NCI-H526 treated with DMSO at 0.1 percent for 48 hours (cell line): Measurements from ENCODE around the gene NEDD4L.
"Not testable (repeated sequence)": the region's sequence is repeated elsewhere in the genome, so short reads cannot be mapped to it uniquely, and the experiment has no call there.

Source experiments
- DNase-seq: peaks from one replicate; lab custom pipeline; 2025; lab: John Stamatoyannopoulos, UW

NEDD4L gene

DNA sequence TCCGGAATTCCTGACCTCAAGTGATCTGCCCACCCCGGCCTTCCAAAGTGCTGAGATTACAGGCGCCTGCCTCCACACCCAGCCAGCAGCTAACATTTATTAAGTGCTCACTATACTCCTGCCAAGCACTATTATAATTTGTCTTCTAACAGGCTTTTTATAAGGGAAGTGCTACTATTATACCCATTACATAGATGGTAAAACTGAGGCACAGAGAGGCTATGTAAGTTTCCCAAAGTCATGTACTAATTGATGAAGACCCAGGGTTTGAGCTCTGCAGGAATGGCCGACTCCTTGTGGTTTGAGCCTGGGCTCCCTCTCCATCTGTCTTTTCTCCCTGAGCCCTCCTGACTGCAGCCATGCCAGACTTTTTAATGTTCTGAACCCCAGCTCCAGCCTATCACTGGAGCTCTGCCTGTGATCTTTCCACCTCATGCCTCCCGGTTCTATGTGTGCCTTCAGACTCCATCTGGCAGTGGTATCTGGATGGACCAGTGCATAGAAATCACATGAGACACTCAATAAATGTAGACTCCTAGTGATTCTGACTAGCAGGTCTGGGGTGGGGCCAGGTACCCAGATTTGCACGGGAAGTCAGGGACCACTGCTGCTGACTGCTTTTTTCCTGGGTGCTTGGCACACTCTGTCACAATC is 197.1 kb downstream of the NEDD4L start:
- no peak for DNase-seq

DNA sequence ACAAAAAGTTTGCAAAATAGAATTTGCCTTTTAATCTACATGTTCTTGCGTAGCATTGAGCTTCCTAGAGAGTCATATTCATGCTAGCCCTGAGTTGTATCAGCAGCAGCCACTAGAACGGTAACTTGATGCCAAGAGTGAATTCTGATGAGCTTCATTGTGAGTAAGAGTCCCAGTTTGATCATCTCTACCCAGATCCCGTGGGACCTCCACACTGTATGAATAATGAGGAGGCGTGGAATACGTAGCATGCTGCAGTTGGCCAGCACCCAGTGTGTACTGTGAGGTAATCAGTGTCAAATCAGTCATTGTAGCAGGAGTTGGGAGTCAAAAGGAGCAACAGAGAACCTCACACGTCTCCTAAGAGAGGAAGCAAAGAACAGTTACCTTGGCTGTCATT is 197.9 kb downstream of the NEDD4L start:
- DNase-seq, result peak; percentile 62

DNA sequence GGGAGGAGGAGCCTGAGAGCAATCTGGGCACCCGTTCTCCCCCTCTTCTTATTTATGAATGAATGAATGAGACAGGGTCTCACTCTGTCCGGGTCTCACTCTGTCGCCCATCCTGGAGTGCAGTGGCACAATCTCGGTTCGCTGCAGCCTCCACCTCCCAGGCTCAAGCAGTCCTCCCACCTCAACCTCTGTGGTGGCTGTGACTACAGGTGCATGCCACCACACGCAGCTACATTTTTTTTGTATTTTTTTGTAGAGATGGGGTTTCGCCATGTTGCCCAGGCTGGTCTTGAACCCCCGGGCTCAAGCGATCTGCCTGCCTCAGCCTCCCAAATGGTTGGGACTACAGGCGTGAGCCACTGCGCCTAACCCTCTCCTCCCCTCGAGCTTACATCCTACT is 198.4 kb downstream of the NEDD4L start:
- no peak for DNase-seq

DNA sequence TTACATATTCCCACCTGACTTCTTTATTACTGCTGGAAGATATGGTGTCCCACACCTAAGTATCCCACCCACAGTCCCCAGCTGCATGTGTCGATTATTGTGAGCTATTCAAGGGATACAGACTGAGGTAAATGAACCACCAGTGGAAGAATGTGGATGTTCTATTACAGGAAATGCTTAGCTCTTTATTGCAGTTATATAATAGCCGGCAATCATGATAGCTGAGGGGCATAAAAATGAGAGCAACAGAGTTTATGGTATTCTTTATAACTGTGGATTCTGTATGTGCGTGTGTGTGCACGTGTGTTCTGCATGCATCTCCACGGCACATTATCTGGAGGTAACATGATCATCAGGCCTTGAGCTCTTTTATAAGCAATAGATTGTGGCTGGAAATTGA is 198.9 kb downstream of the NEDD4L start:
- no peak for DNase-seq

DNA sequence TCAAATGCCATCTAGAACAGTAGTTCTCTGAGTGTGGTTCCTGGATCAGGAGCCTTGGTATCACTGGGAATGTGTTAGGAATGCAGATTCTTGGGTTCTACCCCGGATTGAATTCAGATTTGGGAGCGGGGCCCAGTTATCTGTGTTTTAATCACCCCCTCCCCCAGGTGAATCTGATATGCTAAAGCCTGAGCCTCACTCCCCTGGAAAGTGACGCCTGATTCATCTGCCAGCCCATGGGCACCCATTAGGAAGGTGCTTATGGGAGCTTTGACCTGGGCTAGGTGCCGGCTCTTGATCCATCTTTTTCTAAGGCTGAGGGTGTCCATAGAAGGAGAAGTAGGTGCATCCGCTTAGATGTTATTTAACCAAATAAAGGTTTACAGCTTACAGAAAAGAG is 199.4 kb downstream of the NEDD4L start:
- no peak for DNase-seq

DNA sequence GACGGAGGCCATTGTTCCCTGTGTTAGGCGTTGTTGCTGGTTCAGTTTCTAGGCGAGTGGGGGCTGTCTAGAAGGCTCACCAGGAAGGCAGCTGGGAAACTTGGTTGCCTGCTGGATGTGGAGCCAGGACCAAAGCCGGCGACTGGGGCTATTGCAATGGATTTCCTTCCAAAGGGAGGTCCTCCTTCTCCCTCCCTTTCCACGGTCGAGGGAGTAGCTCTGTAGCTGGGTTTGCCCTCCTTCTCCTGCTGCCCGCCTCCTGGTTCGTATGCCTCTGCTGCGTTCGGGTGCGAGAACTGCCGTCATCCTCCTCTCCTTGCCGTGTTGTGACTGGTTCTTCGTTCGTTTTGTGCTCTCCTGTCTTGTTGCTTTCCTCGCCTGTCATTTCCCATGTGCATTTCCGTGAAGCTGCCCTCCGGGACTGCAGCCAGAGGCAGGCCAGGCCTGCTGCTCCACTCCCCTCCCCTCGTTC is 203.4 kb downstream of the NEDD4L start:
- DNase-seq, result peak; percentile 65

DNA sequence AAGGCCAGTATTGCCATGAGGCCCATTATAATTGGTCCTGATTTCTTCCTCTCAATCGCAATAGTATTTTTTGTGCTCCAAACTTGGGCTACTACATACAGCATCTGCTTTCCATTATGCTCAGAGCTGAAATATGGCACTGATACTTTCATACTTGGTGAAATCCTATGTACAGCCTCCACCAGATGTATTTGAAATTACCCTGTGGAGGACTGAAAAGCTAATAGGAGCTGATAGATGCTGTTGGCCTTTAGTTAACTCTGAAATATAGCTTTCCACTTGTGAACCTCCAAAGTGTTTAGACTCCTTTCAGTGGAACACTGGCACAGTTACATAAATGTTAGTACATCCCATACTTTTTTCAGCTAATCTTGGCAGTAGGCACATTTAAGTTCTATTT is 205.7 kb downstream of the NEDD4L start:
- DNase-seq, result no peak

DNA sequence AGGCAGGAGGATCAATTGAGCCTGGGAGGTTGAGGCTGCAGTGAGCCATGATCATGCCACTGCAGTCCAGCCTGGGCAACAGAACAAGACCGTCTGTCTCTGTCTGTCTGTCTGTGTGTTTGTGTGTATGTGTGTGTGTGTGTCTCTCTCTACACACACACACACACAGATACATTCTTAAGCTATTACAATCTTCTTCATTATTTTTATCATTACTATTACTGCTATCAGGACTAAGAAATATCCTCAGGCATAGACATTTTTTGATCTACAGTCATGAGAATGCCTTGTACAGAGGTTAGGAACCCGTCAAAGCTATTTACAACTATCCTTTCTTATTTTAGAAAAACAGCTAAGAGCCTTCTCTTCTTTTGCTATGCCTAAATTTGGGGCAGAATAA is 207.4 kb downstream of the NEDD4L start:
- DNase-seq, result no peak

DNA sequence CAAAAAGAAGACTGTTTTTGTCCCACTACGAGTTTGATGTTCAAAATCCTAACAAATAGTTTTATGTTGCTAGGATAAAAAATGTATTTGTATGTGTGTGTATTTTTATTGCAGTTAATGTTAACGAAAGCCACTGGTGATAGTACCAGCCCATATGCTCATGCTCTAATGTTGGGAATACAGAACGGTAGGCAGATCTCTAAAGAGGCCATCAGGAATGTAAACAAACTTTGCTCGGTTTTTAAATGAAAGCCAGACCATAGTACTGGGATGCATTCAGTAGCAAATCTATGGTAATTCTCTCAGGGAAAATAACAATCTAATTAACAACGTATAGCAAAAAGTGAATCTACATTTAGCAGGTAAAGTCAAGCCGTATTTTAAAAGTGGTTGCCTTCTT is 208.1 kb downstream of the NEDD4L start:
- no peak for DNase-seq

DNA sequence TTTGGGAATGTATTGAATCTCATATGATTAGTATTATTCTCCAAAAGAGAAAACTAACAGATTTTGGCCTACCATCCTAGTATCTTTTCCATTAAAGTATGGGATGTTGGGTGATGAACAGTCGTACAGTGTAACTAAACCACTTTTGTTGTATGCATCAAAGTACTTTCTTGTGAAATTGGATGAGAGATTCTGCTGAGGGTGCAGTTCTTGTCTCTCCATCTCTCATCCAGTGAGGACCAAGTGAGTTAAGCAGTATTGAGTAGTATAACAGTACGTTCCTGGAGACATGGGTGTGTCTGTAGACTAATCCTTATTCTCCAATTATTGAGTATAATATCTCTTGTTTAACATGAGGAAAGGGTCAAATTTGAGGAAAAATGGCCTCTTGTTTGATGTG is 209.3 kb downstream of the NEDD4L start:
- DNase-seq, result no peak

DNA sequence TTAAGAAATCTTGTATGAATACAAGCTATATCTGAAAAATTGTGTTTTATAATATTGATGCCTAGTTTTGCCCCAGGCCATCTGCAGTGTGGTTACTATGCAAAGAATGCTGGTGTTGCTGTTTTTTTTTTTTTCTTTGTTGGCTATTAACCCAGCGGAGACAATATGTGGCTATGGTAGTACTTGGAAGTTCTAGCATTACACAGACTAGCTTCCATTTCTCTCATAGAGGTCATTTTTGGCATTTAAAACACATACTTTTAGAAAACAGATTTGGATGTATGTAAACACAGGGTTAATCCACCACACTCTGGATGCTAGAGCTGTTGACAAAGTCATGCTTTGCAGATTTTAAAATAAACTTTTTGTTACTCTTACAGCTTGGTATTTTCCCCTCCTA is 209.8 kb downstream of the NEDD4L start:
- no peak for DNase-seq

DNA sequence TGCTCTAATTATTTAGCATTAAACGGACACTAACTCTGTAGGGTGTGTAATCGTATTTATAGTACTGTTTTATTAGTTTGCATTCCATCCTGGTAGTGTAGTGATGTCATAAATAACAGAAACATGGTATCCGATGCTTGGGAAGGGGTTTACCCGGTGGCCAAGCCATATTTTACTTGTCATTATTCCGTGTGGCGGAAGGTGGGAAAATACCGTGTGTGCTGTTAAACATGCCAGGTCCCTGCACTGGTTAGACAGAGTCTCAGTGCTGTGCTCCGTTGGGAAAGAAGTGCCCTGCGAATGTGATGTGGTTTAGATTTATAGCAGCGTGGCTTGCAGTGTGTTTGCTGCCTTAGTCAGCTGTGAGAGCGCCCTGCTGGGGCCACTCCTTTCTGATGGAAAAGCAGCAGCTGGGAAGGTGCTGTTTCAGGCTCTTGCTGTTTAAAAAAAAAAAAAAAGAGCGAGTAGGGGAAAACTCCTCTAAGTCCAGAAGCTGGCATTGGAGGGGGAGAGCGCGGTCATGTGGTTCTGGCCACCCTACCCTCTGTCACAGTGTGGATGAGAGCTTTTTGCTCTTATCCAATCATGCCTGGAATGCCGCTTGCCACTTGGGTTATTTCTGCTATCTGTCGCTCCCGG is 211.0 kb downstream of the NEDD4L start:
- DNase-seq, result no peak

DNA sequence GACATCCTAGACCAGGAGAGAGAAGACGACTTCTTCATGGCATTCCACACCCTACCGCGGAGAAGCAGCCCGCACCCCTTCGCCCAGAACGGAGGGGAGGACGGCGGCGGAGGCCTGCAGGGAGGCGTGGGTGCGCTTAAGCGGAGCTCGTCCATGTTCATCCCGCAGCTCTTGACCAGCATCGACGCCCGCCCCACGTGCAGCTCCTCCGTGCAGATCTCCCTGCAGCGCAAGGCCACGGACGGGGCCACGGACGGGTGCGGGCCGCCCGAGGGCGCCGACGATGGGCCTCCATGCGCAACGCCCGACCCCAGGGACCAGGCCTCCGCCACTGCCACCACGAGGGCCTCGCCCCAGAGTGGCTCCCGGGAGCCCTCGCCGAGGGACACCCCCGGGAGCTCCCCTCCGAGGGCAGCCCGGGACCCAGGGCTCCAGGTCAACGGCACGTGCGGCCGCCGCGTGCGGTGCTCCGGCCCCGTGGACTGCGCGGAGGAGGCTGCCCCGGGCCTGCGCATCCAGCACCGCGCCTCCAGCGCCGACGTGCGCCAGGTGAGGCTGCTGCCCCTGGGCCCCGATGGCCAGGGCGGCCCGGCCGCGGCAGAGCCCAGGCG is 211.8 kb downstream of the NEDD4L start:
- DNase-seq, result no peak

DNA sequence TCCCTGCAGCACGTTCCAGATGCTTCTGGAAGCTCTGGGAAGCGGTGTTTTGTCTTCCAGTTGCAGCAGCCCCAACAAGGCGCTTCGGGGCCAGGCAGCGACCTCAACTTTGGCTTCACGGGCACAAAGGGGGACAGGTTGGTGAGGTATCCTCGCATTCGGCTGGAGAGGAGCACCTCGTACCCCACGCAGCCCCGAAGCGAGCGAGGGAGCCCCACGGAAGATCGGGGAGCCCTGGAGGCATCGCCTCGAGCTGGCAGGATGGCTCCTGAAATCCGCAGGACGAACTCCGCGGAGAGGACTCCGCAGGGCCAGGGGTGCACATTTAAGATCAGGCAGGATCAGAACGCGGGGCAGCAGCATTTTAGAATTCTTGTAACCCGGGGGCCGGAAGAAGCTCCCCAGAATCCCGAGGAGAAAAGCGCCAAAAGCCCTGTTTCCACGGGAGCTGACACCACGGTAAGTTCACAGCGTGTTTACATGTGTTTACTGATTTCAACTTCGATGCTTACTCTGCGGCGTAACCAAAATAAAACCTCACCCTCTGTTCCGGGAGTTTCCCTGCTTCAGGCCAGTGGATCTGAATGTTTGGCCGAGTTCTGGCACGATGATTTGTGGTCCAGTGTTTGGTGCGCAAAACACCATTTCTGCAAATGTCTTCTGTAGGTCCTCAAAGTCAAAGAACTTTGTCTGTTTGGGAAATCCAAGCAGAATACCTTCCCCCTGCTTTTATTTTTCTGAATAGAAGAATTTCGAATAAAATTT is 212.5 kb downstream of the NEDD4L start:
- no peak for DNase-seq

DNA sequence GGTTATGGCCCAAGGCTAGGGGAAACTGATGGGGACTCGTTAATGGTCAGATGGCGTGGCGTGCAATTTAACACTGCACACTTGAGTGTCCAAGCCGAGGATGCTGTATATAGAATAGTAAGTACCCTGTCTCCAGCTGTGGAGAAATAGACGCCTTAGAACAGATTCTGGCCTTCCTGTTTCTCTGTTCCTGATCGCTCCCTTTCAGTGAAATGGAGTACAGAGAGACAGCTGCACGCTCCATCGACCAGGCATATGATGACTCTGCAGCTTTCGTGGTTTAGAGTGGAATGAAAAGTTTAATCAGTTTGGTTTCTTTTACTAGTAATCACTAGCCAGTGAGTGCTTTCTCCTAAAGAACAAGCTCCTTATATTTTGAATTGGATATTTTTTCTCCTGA is 213.4 kb downstream of the NEDD4L start:
- DNase-seq, result no peak

DNA sequence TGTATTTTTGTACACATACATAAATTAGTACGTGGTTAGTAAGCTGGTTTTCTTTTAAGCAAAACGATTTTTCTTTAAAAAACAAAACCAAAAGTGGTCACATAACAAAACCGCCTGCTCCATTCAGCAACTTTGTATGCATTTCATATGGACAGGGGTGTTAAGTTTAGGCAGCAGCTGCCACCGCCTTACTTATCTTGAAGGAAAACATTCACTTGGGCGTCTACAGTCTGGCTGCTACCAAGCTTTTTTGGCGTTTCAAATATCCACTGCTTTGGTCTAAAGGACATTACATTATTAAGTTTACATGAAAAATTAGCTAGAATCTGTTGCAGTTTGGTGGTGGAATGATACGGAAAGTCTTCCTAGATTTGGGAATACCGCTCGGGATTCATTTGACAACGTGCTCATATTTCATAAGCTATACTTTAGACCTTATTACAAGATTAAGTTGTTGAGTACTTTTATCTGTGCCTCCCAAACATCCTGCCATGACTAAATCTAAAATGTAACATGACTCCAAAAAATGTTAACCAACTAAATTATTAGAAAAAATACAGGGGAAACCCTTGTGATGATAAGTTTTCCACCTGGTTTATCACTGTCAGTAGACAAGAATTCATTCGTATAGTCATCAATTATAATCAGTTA is 214.8 kb downstream of the NEDD4L start:
- no peak for DNase-seq

DNA sequence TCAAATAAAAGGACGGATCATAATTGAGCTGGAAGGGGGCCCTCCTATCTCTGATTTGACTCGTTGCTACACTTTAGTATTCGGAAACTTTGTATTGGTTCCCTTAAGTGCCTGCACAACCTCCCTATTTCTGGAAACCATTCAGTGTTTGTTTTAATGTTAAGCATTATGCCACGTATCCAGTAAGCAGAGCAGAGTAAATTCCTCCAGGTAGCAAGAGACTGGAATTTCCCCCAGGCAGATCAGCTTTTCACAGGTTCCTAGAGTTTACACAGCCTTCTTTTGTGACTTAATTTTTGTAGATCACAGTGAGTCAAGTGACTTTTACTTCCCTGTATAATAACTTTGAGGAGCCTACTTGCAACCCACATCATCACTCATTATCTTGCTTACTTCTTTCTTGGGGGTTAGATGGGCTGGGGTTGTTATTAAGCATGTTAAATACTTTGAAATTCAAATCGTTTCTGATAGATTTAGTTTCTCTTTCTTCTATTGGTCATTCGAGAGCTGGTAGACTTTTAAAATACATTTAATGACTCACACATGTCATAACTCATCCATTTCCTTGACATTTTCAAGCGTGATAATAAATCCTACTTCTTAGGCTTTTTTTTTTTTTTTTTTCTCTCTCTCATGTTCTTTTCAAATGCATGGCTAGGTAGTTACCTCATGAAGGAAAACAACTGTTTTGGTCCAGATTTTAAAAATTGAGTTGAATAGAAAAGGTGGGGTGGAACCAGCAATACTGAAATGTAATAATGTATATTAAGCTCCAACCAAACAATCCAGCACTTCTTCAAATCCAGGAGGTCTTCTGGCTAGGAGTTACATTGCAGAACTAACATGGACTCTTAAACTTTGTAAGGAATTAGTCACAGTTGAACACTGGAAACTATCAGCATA is 219.3 kb downstream of the NEDD4L start:
- DNase-seq, result no peak

DNA sequence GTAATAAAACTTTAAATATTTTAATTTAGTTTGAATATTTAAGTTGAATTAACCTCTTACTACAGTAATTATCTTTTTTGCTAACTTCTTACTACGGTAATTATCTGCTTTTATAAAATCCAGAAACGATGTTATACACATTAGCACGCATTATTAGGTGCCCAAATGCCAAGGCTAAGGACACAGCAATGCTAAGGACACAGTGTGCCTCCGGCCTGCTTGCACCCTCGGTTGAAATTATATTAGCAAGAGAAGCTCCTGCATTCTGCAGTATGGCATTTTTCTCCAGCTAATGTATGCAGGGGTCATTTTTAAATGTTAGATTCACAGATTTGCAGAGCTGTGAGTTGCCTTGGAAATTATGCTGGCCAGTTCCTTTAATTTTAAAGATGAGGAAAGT is 220.0 kb downstream of the NEDD4L start:
- no peak for DNase-seq

DNA sequence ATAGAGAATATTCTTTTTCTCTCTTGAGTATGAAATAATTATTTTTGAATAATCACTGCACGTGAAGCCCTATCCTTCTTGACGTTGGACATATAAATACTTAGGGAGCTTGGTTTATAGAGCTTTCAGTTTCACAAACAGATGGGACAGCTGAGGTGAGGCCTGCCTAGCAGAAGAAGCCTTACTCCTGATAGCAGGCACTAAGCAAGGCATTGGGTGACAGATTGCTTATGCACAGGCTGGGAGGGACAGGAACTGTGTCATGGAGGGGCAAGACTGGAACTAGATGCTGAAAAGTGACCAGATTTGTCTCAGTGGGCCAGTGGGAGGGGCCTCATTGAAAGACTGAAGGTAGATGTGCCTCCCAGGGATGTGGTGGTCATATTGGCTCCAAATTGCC is 220.8 kb downstream of the NEDD4L start:
- DNase-seq, result no peak

DNA sequence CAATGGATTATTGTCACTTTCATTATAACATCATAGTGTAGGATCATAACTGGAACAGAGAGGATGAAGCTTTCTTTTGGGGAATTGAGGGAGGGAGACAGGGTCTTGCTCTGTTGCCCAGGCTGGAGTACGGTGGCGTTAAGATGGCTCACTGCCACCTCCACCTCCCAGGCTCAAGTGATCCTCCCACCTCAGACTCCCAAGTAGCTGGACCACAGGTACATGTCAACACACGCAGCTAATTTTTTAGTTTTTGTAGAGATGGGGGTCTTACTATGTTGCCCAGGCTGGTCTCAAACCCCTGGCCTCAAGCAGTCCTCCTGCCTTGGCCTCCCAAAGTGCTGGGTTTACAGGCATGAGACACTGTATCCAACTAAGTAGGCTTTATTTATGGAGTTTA is 221.5 kb downstream of the NEDD4L start:
- not testable (repeated sequence) for DNase-seq

DNA sequence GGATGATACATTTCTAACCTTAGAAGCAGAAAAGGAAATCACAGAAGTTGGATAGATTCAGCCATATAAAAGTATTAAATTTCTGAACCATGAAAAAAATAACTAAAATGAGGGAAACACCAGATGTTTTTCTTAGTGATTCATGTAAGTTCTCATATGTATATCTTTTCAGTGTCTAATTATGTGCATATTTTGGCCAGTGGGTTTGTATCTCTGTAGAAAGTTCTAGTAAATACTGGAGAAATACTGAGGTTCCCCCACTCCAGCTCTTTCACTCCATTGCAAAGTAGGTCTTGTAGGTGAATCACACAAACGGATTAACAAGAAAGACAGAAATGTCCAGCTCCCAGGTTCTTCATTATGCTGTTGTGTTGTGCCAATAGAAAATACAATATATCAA is 222.3 kb downstream of the NEDD4L start:
- DNase-seq, result no peak
